Uterus (tissue), 2 donors: ENCODE data around the gene VIL1.

Source experiments
- POLR2A ChIP-seq, 2 donors: fragments of 450-650 bp; IDR thresholded peaks; one replicate each; pipeline ENCODE4 v1.6.1; 2016; ENCODE audit warnings: antibody characterized with exemption in 2 of 2, mild to moderate bottlenecking in 1 of 2, moderate library complexity in 1 of 2
- TF ChIP-seq, protein P1 (sequence below), 4 experiments: fragments of 200-600 bp in 2 of 4; fragments of 450-650 bp in 2 of 4; sonication (generic) in 2 of 4; IDR thresholded peaks; one replicate each; pipeline ENCODE4 v1.5.1; 2016 to 2019; ENCODE audit warnings: antibody characterized with exemption in 4 of 4, mild to moderate bottlenecking in 2 of 4, moderate library complexity in 1 of 4

DNA sequence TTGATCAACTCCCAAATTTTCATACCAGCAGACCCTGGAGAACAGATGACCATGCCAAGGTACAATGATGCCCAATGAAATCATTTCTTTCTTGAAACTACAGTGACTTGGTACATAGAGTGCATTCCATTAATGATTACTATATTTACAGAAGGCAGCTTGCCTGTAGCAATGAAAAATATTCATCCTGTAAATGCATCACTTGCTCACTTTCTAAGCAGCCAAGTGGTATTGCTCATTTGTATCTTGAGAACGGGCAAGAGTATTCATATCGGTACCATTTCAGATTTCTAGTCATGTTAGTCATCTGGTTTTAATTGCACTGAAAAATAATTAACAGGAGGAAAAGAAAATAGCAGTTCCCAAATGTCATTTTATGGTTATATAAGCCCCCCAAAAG lies 59.6 kb downstream of the VIL1 start:
- TF ChIP-seq, protein P1, sequence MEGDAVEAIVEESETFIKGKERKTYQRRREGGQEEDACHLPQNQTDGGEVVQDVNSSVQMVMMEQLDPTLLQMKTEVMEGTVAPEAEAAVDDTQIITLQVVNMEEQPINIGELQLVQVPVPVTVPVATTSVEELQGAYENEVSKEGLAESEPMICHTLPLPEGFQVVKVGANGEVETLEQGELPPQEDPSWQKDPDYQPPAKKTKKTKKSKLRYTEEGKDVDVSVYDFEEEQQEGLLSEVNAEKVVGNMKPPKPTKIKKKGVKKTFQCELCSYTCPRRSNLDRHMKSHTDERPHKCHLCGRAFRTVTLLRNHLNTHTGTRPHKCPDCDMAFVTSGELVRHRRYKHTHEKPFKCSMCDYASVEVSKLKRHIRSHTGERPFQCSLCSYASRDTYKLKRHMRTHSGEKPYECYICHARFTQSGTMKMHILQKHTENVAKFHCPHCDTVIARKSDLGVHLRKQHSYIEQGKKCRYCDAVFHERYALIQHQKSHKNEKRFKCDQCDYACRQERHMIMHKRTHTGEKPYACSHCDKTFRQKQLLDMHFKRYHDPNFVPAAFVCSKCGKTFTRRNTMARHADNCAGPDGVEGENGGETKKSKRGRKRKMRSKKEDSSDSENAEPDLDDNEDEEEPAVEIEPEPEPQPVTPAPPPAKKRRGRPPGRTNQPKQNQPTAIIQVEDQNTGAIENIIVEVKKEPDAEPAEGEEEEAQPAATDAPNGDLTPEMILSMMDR (IDR thresholded peaks at IDR 0.05) = no peak
- no peak for TF ChIP-seq POLR2A (IDR thresholded peaks at IDR 0.05)
